HepG2 (cell line): ENCODE measurements around the gene SPATS2. TPM values are rescaled to one million over a fixed set of nuclear protein-coding genes. Genes with fewer than 3 reads are reported as not detected.

Experiments
- ARHGAP35 ChIP-seq: sonication (generic); formaldehyde crosslinking; IDR thresholded peaks from 2 replicates; pipeline ENCODE4 v1.9.0; 2022; ENCODE audit warnings: mild to moderate bottlenecking, inconsistent platforms, moderate library complexity, missing genetic modification reagents, borderline replicate concordance
- CENPX ChIP-seq: sonication (generic); formaldehyde crosslinking; IDR thresholded peaks from 2 replicates; pipeline ENCODE4 v1.9.0; 2021; ENCODE audit warnings: mild to moderate bottlenecking, missing genetic modification reagents, moderate library complexity
- ESRRA ChIP-seq: sonication (generic); formaldehyde crosslinking; IDR thresholded peaks from 2 replicates; pipeline ENCODE4 v1.5.1; 2020; ENCODE audit warnings: mild to moderate bottlenecking, low read depth, missing genetic modification reagents
- FOXA1 ChIP-seq, 2 experiments: fragments of 450-650 bp in 1 of 2; sonication (generic) in 1 of 2; formaldehyde crosslinking in 1 of 2; IDR thresholded peaks; 2 replicates each; pipeline versions ENCODE4 v1.4.0 to v1.6.1; 2016 to 2020; ENCODE audit warnings: missing genetic modification reagents in 1 of 2
- HDAC6 ChIP-seq: fragments of 200-600 bp; sonication (generic); IDR thresholded peaks from 2 replicates; pipeline ENCODE4 v1.7.0; 2017; ENCODE audit warnings: mild to moderate bottlenecking, antibody characterized with exemption, low read length, low read depth
- KLF13 ChIP-seq: sonication (generic); formaldehyde crosslinking; IDR thresholded peaks from 2 replicates; pipeline ENCODE4 v1.4.0; 2020; ENCODE audit warnings: mild to moderate bottlenecking, missing genetic modification reagents
- LCORL ChIP-seq, 2 experiments: fragments of 450-650 bp in 1 of 2; sonication (generic) in 1 of 2; formaldehyde crosslinking in 1 of 2; IDR thresholded peaks; 2 replicates each; pipeline versions ENCODE4 v1.5.0 to v1.6.1; 2017 to 2020; ENCODE audit warnings: antibody characterized with exemption in 1 of 2, missing genetic modification reagents in 1 of 2
- NCOA1 ChIP-seq: sonication (generic); formaldehyde crosslinking; IDR thresholded peaks from 2 replicates; pipeline ENCODE4 v1.9.0; 2021; ENCODE audit warnings: missing genetic modification reagents
- PCBP2 ChIP-seq: fragments of 200-400 bp; formaldehyde crosslinking; optimal IDR thresholded peaks from 2 replicates; pipeline ENCODE3; 2018; ENCODE audit warnings: low read length, low read depth; ENCODE audit not compliant: poor library complexity, severe bottlenecking
- REPIN1 ChIP-seq: sonication (generic); formaldehyde crosslinking; IDR thresholded peaks from 2 replicates; pipeline ENCODE4 v1.8.0; 2022; ENCODE audit warnings: missing genetic modification reagents, low read depth, mild to moderate bottlenecking, borderline replicate concordance
- SRSF1 ChIP-seq: fragments of 200-400 bp; formaldehyde crosslinking; optimal IDR thresholded peaks from 2 replicates; pipeline ENCODE3; 2017; ENCODE audit warnings: mild to moderate bottlenecking, low read depth, low read length, moderate library complexity
- ZNF235 ChIP-seq: sonication (generic); formaldehyde crosslinking; IDR thresholded peaks from 2 replicates; pipeline ENCODE4 v1.8.1; 2023; ENCODE audit warnings: mild to moderate bottlenecking, missing genetic modification reagents, borderline replicate concordance
- ZNF30 ChIP-seq: sonication (generic); formaldehyde crosslinking; IDR thresholded peaks from 2 replicates; pipeline ENCODE4 v1.5.0; 2020; ENCODE audit warnings: mild to moderate bottlenecking, missing genetic modification reagents
- ZNF569 ChIP-seq: sonication (generic); formaldehyde crosslinking; IDR thresholded peaks from 2 replicates; pipeline ENCODE4 v1.5.0; 2020; ENCODE audit warnings: mild to moderate bottlenecking, missing genetic modification reagents, moderate library complexity, borderline replicate concordance
- ZNF570 ChIP-seq: sonication (generic); formaldehyde crosslinking; IDR thresholded peaks from 2 replicates; pipeline ENCODE4 v1.4.0; 2020; ENCODE audit warnings: mild to moderate bottlenecking, missing genetic modification reagents, borderline replicate concordance
- polyA plus RNA-seq, 8 experiments: library from polyadenylated mRNA; depleted of rRNA in 3 of 8; stranded (reverse) in 7 of 8; unstranded in 1 of 8; fragments of >200 nt; fragmentation: Illumina TruSeq in 4 of 8; extraction: Trizol in 4 of 8; gene quantifications; 2 replicates each; pipeline versions ENCODE4 v1.2.1 to v1.2.3, GENCODE V29; 2011 to 2016; ENCODE audit warnings: low read depth in 4 of 8, missing spikeins in 1 of 8, mixed read lengths in 1 of 8; ENCODE audit not compliant: insufficient read depth in 1 of 8
- total RNA-seq, 5 experiments: library from RNA; depleted of rRNA; stranded (reverse); fragments of >200 nt; fragmentation: Illumina TruSeq; extraction: Trizol; gene quantifications; 2 replicates each; pipeline ENCODE4 v1.2.3, GENCODE V29; 2016; ENCODE audit warnings: low read depth in 1 of 5
- TF ChIP-seq, protein P1 (sequence below): sonication (generic); formaldehyde crosslinking; IDR thresholded peaks from 2 replicates; pipeline ENCODE4 v1.4.0; 2020; ENCODE audit warnings: mild to moderate bottlenecking, missing genetic modification reagents
- TF ChIP-seq, protein P2 (sequence below): IDR thresholded peaks from 2 replicates; pipeline ENCODE4 v1.6.1; 2012; ENCODE audit warnings: inconsistent platforms
- TF ChIP-seq, protein P3 (sequence below): sonication (generic); formaldehyde crosslinking; IDR thresholded peaks from 2 replicates; pipeline ENCODE4 v1.4.0; 2020; ENCODE audit warnings: missing genetic modification reagents
- TF ChIP-seq, protein P4 (sequence below): sonication (generic); formaldehyde crosslinking; IDR thresholded peaks from 2 replicates; pipeline ENCODE4 v1.5.1; 2020; ENCODE audit warnings: missing genetic modification reagents, mild to moderate bottlenecking, borderline replicate concordance
- TF ChIP-seq, protein P5 (sequence below): sonication (generic); formaldehyde crosslinking; IDR thresholded peaks from 2 replicates; pipeline ENCODE4 v1.9.0; 2021; ENCODE audit warnings: missing genetic modification reagents, borderline replicate concordance

The SPATS2 gene
- total and polyA plus RNA-seq, 2 of the 13 experiments (the other 11 are each of a cell fraction or from before 2014, with no cell fraction given): 19.3 to 28.1 TPM

DNA sequence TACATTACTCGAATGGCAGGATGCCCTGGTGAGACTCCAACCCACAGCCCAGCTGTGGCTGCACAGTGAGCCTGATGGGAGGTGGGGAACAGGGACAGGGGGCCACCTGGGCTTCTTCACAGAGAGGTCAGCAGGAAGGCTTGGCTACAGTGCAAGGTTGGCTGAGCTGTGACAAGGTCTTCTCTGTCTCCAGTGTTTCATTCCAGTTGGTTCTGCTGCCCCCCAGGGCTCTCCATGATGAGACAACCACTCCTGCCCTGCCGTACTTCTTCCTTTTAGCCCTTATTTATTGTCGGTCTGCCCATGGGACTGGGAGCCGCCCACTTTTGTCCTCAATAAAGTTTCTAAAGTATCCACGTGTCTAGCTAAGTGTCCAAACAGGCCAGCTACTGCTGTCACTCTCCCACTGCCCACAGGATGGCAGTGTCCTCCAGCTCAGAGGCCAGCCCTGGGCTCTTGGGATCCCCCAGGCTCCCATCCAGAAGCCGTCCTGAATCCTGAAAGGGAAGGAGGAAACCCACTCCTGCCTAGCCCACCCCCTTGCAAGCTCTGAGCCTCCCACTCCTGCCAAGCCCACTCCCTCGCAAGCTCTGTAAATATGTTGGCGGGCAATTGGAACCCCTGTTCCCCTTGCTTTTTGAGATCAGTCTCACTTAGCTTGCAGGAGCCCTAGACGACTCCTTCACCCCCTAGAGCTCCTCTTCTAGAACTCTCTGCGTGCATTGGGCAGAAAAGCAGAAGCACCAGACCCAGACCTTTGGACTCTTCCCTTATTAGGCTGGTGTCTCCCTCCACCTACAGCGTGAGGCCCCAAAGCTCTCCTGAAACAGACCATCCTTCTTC lies 35.7 kb upstream of the SPATS2 start (continued):
- TF ChIP-seq ARHGAP35 (CRISPR knock-in tag) (no peak), REPIN1 (CRISPR knock-in tag) (no peak), LCORL (IDR thresholded peaks at IDR 0.05) (no peak), LCORL (CRISPR knock-in tag; IDR thresholded peaks at IDR 0.05) (0 out of 2 replicates have a peak, but pooled peaks have one; percentile 35), KLF13 (no peak), CENPX (no peak), PCBP2 (no peak), NCOA1 (CRISPR knock-in tag) (no peak), ZNF570 (CRISPR knock-in tag) (no peak), ZNF569 (no peak), ZNF235 (CRISPR knock-in tag) (0 out of 2 replicates have a peak, but pooled peaks have one; percentile 46), ESRRA (CRISPR knock-in tag) (no peak), ZNF30 (CRISPR knock-in tag) (no peak), HDAC6 (no peak), FOXA1 (IDR thresholded peaks at IDR 0.05) (no peak), FOXA1 (CRISPR knock-in tag; IDR thresholded peaks at IDR 0.05) (no peak), SRSF1 (no peak)
- TF ChIP-seq, protein P1, sequence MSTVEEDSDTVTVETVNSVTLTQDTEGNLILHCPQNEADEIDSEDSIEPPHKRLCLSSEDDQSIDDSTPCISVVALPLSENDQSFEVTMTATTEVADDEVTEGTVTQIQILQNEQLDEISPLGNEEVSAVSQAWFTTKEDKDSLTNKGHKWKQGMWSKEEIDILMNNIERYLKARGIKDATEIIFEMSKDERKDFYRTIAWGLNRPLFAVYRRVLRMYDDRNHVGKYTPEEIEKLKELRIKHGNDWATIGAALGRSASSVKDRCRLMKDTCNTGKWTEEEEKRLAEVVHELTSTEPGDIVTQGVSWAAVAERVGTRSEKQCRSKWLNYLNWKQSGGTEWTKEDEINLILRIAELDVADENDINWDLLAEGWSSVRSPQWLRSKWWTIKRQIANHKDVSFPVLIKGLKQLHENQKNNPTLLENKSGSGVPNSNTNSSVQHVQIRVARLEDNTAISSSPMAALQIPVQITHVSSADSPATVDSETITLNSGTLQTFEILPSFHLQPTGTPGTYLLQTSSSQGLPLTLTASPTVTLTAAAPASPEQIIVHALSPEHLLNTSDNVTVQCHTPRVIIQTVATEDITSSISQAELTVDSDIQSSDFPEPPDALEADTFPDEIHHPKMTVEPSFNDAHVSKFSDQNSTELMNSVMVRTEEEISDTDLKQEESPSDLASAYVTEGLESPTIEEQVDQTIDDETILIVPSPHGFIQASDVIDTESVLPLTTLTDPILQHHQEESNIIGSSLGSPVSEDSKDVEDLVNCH (CRISPR knock-in tag): no peak
- TF ChIP-seq, protein P2, sequence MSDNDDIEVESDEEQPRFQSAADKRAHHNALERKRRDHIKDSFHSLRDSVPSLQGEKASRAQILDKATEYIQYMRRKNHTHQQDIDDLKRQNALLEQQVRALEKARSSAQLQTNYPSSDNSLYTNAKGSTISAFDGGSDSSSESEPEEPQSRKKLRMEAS: peak; percentile 52
- TF ChIP-seq, protein P3, sequence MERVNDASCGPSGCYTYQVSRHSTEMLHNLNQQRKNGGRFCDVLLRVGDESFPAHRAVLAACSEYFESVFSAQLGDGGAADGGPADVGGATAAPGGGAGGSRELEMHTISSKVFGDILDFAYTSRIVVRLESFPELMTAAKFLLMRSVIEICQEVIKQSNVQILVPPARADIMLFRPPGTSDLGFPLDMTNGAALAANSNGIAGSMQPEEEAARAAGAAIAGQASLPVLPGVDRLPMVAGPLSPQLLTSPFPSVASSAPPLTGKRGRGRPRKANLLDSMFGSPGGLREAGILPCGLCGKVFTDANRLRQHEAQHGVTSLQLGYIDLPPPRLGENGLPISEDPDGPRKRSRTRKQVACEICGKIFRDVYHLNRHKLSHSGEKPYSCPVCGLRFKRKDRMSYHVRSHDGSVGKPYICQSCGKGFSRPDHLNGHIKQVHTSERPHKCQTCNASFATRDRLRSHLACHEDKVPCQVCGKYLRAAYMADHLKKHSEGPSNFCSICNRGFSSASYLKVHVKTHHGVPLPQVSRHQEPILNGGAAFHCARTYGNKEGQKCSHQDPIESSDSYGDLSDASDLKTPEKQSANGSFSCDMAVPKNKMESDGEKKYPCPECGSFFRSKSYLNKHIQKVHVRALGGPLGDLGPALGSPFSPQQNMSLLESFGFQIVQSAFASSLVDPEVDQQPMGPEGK (CRISPR knock-in tag): no peak
- TF ChIP-seq, protein P4, sequence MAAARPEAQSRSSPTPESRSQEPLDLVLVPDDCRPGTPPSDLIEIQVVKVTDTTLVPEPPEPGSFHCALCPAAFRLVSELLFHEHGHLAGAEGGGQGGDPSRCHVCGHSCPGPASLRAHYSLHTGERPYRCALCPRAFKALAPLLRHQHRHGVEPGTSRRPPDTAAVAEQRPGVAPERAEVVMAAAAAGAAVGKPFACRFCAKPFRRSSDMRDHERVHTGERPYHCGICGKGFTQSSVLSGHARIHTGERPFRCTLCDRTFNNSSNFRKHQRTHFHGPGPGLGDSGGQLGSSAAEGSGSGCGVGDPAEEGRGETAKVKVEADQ (CRISPR knock-in tag): no peak
- TF ChIP-seq, protein P5, sequence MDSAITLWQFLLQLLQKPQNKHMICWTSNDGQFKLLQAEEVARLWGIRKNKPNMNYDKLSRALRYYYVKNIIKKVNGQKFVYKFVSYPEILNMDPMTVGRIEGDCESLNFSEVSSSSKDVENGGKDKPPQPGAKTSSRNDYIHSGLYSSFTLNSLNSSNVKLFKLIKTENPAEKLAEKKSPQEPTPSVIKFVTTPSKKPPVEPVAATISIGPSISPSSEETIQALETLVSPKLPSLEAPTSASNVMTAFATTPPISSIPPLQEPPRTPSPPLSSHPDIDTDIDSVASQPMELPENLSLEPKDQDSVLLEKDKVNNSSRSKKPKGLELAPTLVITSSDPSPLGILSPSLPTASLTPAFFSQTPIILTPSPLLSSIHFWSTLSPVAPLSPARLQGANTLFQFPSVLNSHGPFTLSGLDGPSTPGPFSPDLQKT (CRISPR knock-in tag): no peak
